Activated T-cell treated with anti-CD3 and anti-CD28 coated beads, Interleukin-2, amount 50 U/mL, for 4 hours (primary cell): Measurements from ENCODE around the gene HNRNPC. TPM values are rescaled to one million over a fixed set of nuclear protein-coding genes. Genes with fewer than 3 reads are reported as not detected.

Experiments
- ATAC-seq, 2 donors: fragments of 200-7000 bp; cut with Tn5 transposase; one replicate each; pipeline ENCODE4 v1.10.0; 2021
- DNase-seq: peaks from one replicate; pipeline ENCODE4 v3.0.0-alpha.2; 2020
- H3K27me3 Mint-ChIP-seq: one replicate; pipeline ENCODE4 v1.8.0; 2021; ENCODE audit warnings: low read depth, mixed read lengths
- H3K36me3 Mint-ChIP-seq: one replicate; pipeline ENCODE4 v1.8.0; 2022; ENCODE audit warnings: mixed read lengths; ENCODE audit not compliant: insufficient read depth
- H3K4me1 Mint-ChIP-seq: one replicate; pipeline ENCODE4 v1.8.0; 2021; ENCODE audit warnings: low read depth, mixed read lengths
- H3K4me3 Mint-ChIP-seq: one replicate; pipeline ENCODE4 v1.8.0; 2021; ENCODE audit warnings: mild to moderate bottlenecking, moderate library complexity, mixed read lengths
- H3K9me3 Mint-ChIP-seq: one replicate; pipeline ENCODE4 v1.8.0; 2021; ENCODE audit warnings: mixed read lengths
- total RNA-seq, 3 donors: library from RNA; stranded (reverse); gene quantifications; one replicate each; pipeline ENCODE4 v1.2.1, GENCODE V29; 2021

The HNRNPC gene
- total RNA-seq, 3 donors from 2014 or later = 1,181 to 1,256 (median 1,185) TPM

GRCh38 chr14:21204167-21205025, 64.8 kb downstream of the HNRNPC start:
- Mint-ChIP-seq H3K27me3 (no peaks in the 10 kb centered on the region), H3K4me1 (peaks cover 27% of the 10 kb centered on the region), H3K9me3 (no peaks in the 10 kb centered on the region), H3K4me3 (no peak overlapping the region), H3K36me3 (peaks cover 60% of the 10 kb centered on the region)
- ATAC-seq (no peak), DNase-seq (no peak)

DNA sequence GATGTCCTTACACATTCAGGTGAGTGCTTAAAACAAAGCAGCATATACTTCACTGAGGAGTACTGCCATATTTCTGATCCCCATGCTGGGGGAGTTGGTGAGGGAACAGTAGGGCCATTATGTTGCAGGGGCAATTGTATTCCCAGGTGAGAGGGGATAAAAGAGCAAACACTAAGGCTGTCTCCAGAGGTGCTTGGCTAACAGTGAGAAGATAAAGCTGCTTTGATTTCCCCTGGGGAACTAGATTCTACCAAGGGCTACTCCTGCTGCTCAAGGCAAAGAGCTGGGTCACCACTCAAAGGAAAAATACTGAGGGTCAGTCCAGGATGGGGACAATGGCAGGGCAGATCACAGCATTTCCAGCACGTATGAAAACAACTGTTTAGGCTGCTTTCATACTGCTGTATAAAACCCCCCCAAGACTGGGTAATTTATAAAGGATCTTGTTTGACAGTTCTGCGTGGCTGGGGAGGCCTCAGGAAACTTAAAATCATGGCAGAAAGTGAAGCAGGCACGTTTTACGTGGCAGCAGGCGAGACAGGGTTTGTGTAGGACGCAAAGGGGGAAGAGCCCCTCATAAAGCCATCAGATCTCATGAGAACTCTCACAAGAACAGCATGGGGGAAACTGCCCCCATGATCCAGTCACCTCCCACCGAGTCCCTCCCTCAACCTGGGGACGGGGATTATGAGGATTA, 65.6 kb downstream of the HNRNPC start:
- Mint-ChIP-seq H3K27me3 (no peaks in the 10 kb centered on the region), H3K36me3 (peaks cover 56% of the 10 kb centered on the region), H3K4me3 (no peak overlapping the region), H3K4me1 (peaks cover 27% of the 10 kb centered on the region), H3K9me3 (no peaks in the 10 kb centered on the region)
- no peak for DNase-seq
- ATAC-seq = no peak

DNA sequence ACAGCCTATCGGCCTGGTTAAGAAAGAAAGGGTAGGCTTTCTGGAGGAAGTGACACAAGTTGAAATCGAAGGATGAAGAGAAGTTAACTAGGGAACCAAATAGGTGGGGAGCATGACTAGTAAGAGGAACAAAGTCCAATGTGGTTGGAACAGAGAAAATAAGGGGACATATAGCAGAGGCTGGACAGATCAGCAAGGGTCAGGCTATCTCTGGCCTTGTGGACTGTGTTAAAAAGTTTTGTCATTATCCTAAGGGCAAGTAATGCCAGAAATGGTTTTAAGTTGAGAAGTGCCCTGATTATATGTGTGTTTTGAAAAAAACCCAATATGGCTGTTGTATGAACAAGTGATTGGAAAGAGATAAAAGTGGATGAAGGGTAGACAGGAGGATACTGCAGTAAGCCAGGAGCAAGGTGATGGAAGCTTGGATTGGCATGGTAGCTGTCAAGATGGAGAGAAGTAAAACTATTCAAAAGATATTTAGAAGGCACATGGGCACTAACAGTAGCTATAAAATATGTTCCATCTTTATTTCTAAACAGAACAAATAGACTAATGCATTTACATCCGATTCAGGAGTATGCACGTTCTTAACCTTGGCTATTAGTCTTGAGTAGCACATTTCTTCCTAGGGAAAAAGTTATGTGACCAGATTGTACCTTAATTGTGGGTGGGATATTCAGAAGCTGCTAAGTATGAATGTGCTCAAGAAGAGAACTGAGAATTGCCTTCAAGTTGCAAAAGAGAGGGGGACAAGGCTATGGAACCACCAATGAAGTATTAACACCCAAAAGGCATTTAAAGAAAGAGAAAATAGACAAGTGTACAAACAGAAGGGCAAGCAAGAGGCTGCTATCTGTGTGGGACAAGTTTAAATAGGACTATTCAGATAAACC, 66.5 kb downstream of the HNRNPC start:
- ATAC-seq = no peak

GRCh38 chr14:21201732-21202462, 67.3 kb downstream of the HNRNPC start:
- Mint-ChIP-seq H3K36me3 (peaks cover 41% of the 10 kb centered on the region), H3K4me1 (peaks cover 16% of the 10 kb centered on the region), H3K4me3 (no peak overlapping the region), H3K27me3 (no peaks in the 10 kb centered on the region), H3K9me3 (no peaks in the 10 kb centered on the region)
- DNase-seq (no peak), ATAC-seq (no peak)

More for the DNA sequence above, 66.5 kb downstream of the HNRNPC start:
- peaks cover 22% of the 10 kb centered on the region for H3K4me1 Mint-ChIP-seq
- H3K27me3 Mint-ChIP-seq = no peaks in the 10 kb centered on the region
- H3K4me3 Mint-ChIP-seq = no peak overlapping the region
- H3K36me3 Mint-ChIP-seq = peaks cover 49% of the 10 kb centered on the region
- H3K9me3 Mint-ChIP-seq = no peaks in the 10 kb centered on the region
- no peak for DNase-seq

DNA sequence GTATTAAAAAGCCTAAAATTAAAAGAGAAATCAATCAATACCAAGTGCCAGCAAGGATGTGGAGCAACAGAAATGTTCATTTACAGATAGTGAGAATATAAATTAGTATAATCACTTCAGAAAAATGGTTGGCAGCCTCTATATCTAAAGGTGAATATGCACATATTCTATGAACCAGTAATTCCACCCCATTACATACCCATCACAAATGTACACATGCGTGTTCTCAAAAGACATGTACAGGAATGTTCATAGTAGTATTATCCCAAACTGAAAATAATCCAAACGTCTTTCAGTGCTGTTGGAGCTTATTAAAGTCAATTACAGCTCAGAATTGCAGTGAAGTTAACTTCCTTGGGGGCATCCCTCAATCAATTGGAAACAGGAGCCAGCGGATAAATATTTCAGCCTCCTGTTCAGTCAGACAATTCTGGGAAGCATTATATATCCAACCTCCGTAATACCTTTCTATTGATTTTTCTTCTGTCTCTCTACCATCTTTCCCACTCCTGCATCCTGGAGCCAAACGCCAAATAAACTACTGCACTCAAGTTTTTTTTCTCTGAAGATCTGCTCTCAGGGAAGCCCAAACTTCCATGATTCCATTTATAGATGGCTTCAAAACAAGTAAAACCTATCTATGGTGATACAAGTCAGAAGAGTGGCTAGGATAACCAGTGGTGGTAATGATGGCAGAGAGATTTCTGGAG, 68.3 kb downstream of the HNRNPC start:
- no peaks in the 10 kb centered on the region for H3K9me3 Mint-ChIP-seq
- H3K4me1 Mint-ChIP-seq = peaks cover 9% of the 10 kb centered on the region
- no peak for ATAC-seq
- H3K4me3 Mint-ChIP-seq = no peak overlapping the region
- no peak for DNase-seq
- H3K27me3 Mint-ChIP-seq = no peaks in the 10 kb centered on the region
- H3K36me3 Mint-ChIP-seq = peaks cover 31% of the 10 kb centered on the region

DNA sequence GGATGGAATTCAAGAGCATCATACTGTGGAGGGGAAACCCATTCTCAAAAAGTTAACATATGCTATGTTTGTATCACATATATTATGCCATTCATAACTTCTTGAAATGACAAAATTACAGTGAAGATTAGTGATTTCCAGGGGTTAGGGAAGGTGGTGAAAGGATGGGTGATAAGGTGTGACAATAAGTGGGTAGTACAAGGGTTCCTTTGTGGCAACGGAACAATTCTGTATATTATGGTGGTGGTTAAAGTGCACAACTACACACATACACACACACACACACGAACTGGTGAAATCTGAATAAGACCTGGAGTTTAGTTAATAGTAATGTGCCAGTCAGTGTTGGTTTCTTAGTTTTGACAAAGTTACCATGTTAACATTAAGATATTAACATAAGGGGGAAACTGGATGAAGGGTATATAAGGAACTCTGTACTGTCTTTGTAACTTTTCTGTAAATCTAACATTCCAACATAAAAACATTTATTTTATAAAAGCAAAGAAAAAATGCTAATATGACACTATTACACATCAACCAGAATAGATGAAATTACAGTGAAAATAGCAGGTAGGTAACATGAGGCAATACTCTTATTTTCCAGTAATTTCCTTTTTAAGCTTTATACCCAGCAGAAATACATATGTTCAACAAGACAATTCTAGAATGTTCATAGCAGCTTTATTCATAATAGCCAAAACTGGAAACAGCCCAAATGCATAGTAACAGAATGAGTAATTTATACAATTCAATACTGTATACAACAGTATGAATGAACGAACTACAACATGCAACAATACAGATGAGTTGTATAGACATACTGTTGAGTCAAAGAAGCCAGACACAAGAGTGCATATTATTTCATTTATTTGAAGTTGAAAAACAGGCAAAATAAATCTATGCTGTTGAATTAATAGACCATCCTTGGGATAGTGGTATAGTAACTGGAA, 69.4 kb downstream of the HNRNPC start:
- Mint-ChIP-seq H3K36me3 (peaks cover 22% of the 10 kb centered on the region), H3K27me3 (no peaks in the 10 kb centered on the region), H3K9me3 (no peaks in the 10 kb centered on the region), H3K4me3 (no peak overlapping the region), H3K4me1 (peaks cover 8% of the 10 kb centered on the region)
- DNase-seq (no peak), ATAC-seq (peak; percentile 15)

- no peak overlapping the region for H3K4me3 Mint-ChIP-seq
- peaks cover 6% of the 10 kb centered on the region for H3K4me1 Mint-ChIP-seq
- H3K27me3 Mint-ChIP-seq = no peaks in the 10 kb centered on the region
- H3K9me3 Mint-ChIP-seq = no peaks in the 10 kb centered on the region
- peaks cover 4% of the 10 kb centered on the region for H3K36me3 Mint-ChIP-seq
- ATAC-seq (no peak), DNase-seq (no peak)
Observed at GRCh38 chr14:21197418-21198205, 71.6 kb downstream of the HNRNPC start.

GRCh38 chr14:21194597-21194996, 74.6 kb downstream of the HNRNPC start:
- no peaks in the 10 kb centered on the region for H3K27me3 Mint-ChIP-seq
- H3K36me3 Mint-ChIP-seq = no peaks in the 10 kb centered on the region
- ATAC-seq = no peak
- no peak overlapping the region for H3K4me3 Mint-ChIP-seq
- peaks cover 13% of the 10 kb centered on the region for H3K4me1 Mint-ChIP-seq
- DNase-seq = no peak
- H3K9me3 Mint-ChIP-seq = no peaks in the 10 kb centered on the region

DNA sequence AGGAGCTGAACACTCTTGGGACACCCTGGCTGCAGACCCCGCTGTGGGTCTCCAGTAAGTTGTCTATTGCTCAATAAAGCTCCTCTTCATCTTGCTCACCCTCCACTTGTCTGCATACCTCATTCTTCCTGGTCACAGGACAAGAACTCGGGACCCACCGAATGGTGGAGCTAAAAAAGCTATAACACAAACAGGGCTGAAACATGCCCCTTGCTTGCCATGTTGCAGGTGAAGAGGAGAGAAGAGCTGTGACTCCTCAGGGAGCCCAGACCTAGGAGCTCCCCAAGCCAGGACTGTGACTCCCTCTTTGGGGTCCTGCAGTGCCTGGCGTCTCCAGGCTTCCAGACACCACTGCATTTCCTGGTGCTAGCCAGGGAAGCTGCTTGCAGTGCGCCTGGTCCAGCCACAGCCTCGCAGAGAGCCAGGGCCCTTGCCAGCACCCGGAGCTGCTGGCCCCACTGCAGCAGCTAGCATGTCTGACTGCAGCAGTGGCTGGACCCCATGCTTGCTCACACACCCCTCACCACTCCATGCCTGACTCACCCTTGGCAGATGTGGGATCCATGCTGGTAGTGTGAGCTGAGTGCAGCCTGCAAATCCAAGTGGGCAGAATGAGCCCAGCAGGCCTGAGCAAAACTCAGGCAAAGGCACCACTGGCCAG, 76.2 kb downstream of the HNRNPC start:
- Mint-ChIP-seq H3K36me3 (no peaks in the 10 kb centered on the region), H3K9me3 (no peaks in the 10 kb centered on the region), H3K4me3 (no peak overlapping the region), H3K27me3 (no peaks in the 10 kb centered on the region), H3K4me1 (peaks cover 13% of the 10 kb centered on the region)
- ATAC-seq (no peak), DNase-seq (no peak)

GRCh38 chr14:21192447-21192822, 76.8 kb downstream of the HNRNPC start:
- no peaks in the 10 kb centered on the region for H3K9me3 Mint-ChIP-seq
- DNase-seq (no peak), ATAC-seq (no peak)
- H3K27me3 Mint-ChIP-seq = no peaks in the 10 kb centered on the region
- peak overlapping the region; percentile 68 for H3K4me3 Mint-ChIP-seq
- H3K36me3 Mint-ChIP-seq = no peaks in the 10 kb centered on the region
- H3K4me1 Mint-ChIP-seq = peaks cover 13% of the 10 kb centered on the region

DNA sequence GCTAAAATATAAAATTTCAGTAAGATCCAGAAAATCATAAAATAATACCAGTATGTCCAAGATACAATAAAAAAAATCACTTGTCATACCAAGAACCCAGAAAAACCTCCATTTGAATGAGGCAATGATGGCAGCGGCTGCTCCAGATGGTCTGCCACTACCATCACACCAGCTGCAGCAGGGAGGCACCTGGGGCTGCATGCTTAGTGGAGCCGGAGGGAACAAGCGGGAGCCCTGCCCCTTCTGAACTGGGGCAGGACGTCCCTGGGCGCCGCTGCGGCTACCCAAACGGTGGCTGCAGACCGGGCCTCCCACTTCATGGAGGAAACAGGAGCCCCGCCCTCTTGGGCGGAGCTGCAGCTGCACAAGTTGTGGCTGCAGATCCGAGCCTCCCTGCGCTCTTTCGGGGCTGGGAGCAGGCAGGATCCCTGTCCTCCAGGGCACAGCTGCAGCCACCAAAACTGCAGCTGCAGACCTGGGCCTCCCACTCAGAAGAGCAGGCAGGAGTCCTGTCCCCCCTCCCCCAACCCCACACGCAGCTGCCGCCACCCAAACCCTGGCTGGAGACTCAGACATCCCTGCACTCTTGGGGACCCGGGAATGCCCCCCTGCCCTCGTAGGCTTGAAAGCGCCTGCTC, 77.3 kb downstream of the HNRNPC start:
- Mint-ChIP-seq H3K36me3 (no peaks in the 10 kb centered on the region), H3K9me3 (no peaks in the 10 kb centered on the region), H3K4me3 (peak overlapping the region; percentile 68), H3K4me1 (peaks cover 13% of the 10 kb centered on the region), H3K27me3 (no peaks in the 10 kb centered on the region)
- peak; percentile 40 for DNase-seq
- peak; percentile 87 to 94 for ATAC-seq
